Umbilical cord (tissue), 2 donors: ENCODE results near the gene RIT2. TPM values are rescaled to one million over a fixed set of nuclear protein-coding genes. Genes with fewer than 3 reads are reported as not detected.
"Not testable (repeated sequence)": the region's sequence is repeated elsewhere in the genome, so short reads cannot be mapped to it uniquely, and the experiment has no call there.

ENCODE experiments used
- DNase-seq: peaks from one replicate; pipeline ENCODE4 v3.0.0-alpha.2; 2015; ENCODE audit warnings: low spot score
- total RNA-seq: library from RNA; depleted of rRNA; stranded (reverse); fragments of >200 nt; gene quantifications from one replicate; pipeline ENCODE4 v1.2.3, GENCODE V29; 2014; ENCODE audit warnings: low replicate concordance; ENCODE audit not compliant: insufficient read depth

The RIT2 gene
- total RNA-seq, 1 donor from 2014 or later = not detected

DNA sequence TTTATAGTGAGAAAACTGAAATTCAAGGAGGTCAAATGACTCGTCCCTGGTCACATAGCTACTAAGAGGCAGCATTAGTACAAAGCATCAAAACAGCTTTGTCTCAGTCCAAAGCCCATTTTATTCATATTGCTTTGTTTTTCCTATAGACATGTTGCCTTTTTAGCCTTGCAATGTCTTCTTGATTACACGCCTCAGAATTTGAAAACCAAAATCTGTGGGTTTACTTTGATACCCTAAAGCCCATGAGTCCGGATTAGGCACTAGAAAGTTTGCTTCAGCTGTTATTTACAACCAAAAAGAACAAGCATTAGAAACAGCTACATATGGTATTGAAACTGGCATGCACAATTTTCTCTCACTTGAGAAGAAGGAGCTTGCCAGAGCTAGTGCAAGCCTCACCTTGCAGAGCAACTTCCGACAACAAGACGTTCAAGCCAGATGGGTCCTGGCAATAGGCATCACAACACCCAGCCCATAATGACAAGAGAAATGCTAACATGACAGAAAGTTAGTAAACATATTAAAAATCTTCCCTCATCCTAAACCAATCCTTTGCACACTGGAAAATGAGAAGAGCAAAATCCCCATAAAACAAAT is 276.8 kb downstream of the RIT2 start:
- peak; percentile 61 for DNase-seq

DNA sequence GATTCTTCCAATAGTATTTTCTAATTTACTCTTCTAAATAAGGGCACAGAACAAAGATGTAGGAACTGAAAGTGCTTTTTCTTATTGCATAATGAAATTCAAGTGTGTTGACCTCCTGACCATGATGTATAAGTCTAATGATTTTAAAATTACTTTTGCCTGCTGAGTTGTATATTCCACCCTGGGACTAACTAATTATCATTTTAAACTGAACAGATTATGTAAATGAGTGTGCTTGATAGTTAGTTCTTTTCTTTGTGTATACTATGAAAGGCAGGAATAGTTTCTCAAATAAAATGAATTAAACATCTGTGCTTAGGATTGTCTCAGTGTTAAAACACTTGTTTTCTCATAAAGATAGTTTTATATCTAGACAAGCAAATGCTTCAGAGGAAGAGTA is 284.5 kb downstream of the RIT2 start:
- DNase-seq = no peak

DNA sequence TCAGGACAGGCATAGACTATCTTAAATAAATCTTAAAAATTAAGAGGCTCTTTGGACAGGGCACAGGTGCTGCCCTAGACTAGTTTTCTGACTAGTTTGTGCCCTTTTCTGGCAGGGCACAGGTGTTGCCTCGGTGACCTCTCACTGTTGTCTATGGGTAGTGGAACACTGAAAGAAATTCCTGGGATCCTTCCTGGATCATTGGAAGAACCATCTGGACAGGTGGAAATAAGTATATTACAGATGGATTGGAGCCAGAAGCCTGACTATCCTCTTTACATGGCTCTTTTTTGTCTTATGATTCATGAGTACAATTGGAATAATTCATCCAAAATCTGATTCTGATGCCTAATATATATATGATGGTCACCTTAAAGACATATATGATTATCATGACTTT is 286.6 kb downstream of the RIT2 start:
- DNase-seq = no peak

DNA sequence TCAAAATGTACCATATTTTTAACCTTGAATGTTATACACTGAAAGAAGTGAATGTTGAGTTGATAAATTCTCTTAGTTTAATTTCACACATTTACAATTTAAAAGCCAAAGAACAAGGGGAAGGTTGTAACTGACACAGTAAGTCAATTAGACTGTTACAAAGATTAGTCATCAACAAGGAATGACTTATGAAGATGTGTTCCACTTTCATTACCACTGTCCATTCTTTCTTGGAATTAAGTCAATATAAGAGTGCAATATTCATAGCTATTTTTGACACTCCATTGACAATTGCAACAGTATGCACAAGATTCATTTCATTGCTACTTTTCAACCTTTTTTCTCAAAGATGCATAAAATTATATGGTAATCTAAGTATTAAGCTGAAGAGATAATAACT is 291.3 kb downstream of the RIT2 start:
- DNase-seq = no peak

DNA sequence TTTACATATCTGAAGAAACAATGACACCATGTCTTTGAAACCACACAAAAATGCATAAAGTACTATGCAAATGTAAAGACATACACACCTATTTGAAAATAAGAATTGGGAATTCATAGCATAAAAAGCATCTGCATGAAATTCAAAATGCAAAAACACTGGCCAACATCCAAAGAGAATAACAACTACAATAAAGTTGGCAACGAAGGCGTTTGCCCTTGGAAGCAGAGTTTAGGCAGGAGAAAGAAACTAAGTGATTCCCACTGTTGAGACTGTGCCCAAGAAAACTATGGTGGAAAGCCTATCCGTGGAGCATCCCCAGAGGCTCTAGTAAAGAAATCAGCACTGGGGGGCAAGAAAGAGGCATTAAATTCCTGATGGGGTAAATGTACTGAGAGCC is 292.8 kb downstream of the RIT2 start:
- DNase-seq = no peak

DNA sequence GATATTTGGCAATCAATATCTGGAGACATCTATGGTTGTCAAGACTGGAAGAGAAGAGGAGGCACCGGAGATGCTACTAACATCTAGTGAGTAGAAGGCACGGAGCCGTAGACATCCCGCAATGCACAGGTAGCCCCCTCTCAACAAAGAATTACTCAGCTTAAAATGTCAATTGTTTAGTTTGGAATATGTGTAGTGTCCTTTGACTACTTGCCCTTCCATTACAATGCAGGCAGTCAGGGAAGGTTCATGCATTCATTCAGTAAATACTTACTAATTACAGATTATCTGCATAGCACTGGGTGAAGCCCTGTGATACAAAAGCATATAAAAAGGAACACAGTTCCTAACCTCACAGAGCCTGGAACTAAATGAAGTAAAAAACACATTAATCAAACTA is 294.0 kb downstream of the RIT2 start:
- no peak for DNase-seq

DNA sequence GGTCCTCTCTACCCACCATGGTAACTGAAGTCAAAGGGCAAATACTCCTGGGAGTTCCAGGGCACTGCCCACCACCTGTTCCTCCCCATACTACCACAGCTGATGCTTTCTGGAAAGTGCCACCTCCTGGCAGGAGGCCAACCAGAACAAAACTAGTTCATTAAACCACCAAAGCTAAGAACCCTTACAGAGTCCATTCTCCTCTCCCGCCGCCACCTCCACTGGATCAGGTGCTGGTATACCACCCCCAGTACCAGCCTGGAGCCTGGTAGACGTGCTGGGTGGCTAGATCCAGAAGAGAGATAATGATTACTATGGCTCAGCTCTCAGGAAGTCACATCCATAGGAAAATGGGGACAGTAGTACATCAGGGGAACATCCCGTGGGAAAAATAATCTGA is 300.9 kb downstream of the RIT2 start:
- no peak for DNase-seq

DNA sequence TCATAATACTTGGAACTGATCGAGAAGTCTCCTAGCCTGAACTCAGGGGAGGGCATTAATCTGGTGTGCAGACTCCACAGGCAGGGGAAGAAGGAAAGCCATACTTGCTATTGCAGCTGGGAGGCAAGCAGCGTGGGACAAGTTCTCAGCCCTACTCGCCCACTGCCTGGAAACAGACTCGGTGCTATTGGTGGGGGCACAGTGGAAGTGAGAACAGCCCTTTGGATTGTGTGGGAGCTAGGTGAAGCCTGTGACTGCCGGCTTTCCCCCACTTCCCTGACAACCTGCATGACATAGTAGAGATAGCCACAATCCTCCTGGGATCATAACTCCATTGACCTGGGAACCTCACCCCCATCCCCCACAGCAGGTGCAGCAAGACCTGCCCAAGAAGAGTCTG is 301.3 kb downstream of the RIT2 start:
- no peak for DNase-seq

DNA sequence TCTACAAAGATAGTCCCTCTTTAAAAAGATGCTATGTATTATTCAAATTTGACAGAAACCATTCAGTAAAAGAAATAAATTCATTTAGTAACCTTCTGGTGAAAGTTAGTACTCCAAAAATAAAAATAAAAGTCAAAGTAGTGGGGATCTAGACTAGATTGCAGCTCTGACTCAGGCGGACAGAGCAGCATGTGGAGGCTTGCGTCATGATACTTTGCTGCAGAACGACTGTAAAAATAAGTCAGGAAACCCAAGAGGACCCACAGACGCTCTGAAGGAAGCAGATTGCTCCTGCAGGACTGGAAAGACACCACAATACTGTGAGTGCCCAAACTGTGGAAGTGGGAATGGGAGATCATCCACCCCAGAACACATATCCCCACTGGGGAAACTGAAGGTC is 301.9 kb downstream of the RIT2 start:
- DNase-seq = peak; percentile 45

DNA sequence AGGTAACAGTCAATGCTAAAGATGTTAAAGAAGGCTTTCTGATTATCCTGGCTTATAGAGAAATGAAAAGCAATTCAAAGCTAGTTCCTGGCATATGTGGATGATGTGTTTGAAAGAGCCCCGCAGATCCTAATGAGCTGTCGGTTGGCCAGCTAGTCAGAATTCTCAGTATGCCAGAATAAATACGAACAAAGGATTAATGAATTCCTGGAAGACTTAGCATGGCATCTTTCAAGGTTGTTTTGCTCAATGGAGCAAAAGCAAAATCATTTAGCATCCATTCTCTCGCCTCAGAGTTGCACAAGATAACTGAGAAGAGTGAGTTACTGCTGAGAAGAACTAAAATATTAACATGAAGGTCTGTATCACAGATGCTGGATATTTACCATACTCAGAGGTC is 307.6 kb downstream of the RIT2 start:
- DNase-seq = no peak

DNA sequence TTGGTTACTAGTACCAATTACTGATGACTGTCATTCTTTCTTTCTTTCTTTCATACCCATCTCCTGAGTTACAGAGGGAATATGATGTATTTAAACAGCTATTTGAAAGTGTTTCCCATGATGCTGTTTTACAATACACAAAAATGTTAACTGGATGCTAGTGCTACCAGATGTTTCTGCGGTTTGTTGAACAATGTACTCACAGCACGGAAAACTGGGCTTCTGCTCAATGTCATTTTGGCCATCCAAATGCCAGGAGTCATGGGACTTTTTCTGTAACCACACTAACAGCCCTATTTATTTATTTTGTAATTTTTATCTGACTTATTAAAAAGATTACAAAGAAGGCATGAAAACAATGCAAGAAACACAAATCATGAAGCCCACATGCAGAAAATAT is 313.8 kb downstream of the RIT2 start:
- peak; percentile 43 for DNase-seq

DNA sequence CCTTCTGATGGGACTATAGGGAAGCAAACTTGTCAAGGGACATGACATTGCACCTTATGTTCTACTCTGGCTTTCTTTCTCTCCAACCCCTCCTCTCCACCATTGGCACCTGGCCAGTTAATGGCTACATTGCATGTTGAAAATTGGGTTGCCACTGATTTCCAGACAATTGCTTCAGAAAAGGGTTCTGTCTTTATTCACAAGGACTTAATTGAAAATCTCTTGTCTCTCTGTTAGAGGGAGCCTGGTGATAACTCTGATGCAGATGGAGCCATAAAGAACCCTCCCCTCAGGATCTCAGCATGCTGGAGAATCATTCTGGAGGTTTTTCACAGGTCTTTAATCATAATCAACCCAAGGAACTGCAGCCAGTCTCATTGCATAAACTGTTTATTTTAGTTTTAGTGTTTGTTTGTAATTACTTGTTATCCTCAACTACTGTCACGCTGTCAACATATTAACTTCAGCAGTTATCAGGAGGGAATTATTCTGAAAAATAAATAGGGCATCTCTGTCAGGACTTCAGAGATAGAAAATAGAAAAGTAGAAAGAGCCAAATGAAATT is 316.8 kb downstream of the RIT2 start:
- peak; percentile 12 for DNase-seq

DNA sequence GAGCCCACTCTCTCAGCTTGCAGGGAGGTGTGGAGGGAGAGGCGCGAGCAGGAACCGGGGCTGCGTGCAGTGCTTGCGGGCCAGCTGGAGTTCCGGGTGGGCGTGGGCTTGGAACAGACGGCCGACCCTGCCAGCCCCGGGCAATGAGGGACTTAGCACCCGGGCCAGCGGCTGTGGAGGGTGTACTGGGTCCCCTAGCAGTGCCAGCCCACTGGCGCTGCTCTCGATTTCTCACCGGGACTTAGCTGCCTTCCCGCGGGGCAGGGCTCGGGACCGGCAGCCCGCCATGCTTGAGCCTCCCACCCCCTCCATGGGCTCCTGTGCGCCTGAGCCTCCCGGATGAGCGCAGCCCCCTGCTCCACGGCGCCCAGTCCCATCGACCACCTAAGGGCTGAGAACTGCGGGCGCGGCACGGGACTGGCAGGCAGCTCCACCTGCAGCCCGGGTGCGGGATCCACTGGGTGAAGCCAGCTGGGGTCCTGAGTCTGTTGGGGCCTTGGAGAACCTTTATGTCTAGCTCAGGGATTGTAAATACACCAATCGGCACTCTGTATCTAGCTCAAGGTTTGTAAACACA is 320.2 kb downstream of the RIT2 start:
- DNase-seq = not testable (repeated sequence)

DNA sequence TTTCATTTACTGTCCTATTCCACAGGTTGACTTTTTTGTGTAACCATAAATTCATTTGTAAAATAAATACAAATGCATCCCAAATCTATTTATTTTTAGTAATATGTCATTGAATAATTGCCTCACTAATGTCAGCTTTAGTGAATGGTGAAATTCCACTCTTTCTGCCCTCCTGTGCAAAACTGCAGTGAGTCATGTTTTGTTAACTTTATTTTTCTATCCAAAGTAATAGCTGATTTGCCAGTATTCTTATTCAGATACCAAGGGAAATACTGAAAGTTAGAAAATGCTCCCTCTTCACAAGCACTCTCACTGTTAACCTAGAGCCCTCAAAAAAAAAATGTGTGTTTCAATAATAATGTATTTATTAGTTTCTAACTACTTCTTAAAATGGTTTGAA is 322.8 kb downstream of the RIT2 start:
- no peak for DNase-seq

DNA sequence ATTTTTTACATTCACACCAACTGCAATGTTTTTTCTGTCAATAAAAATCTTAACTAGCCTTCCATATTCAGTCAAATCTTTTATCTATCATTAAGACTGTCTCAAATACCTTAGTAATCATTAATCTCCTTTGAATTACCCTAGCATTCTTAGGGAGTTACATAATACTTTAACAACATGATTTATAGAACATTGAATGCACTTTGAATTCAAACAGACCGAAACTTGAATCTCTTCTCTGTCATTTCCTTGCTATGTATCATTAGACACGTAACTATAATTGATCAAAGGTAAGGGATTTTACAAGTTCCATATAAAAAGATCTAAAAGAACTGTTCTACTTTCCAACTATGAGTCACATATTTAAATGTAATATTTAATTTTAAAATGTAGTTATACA is 330.9 kb downstream of the RIT2 start:
- DNase-seq = no peak

DNA sequence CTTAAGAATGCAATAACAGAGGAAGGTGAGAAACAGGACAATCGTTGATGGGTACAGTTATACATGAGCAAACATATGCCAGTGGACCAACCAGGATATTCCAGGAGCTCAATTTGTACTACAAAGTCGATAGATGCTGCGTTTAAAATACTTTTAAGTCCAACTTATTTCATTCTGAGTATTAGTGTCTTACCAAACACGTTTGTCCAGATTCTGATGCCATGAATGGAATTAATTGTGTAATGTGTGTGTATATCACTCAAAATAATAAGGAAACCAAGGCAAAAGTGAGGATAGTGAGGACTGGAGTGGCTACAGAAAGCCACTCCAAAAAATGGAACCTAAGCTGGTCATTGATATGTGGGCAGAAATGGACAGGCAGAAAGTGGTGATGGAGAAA is 332.6 kb downstream of the RIT2 start:
- no peak for DNase-seq

DNA sequence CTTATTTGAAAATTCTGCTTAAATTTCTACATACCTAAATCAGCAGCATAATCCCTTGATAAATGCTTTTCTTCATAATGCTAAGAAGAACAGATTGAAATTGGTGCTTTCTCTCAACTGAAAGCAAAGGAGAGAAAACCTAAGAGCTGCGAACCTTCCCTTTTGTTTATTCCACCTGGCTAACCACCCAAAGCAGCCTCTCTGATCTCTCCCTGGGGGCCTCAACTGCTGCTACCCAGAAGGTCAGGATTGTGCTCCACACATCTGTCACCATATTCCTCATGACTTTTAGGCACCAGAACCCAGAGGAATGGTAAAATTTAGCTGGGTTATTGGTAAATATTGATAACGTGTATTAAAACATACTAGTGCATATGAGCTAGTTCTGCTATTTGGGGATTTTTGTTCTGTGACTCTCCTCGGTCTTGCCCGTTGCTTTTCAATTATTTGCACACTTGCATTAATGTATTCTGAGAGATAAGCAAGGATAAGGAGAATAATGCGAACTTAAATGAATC is 334.1 kb downstream of the RIT2 start:
- no peak for DNase-seq

DNA sequence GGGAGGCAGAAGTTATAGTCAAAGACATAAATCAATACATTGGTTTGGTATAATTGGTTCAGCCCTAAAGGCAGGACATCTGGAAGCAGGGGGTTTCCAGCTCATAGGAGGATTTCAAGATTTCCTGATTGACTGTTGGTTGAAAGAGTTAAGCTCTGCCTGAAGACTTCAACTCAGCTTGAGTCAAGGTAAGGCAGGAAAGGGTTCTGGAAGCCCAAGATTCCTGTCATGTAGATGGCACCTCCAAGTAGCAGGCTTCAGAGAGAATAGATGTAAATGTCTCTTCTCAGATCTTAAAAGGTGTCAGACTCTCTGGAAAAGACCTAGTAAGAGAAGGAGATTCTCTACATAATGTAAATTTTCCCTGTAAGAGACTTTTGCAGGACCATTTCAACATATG is 335.3 kb downstream of the RIT2 start:
- DNase-seq = no peak

DNA sequence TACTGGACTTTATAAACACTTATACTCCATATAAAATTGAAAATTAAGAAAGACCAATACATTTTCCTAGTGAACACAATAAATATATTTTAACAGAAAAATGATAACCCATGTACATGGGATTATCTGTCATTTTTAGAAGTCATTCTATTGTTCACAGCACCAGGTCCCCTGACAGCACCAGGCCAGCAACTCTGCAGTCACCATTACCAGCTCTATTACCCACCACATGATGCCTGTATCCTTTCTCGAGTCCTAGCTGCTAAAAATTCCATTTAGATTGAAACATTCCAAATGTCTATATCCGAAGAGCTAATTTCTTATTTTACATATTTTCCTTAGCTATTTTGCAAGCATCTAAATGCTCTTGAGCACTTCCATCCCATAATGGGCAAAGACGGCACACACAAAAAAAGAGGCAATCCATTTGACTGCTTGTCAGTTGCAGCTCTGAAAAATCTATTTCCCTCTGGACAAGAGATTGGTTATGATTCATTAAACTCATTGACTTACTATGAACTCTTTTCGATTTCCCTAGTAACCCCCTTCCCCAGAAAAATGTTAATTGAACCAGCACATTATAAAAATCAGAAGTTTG is 336.9 kb downstream of the RIT2 start:
- DNase-seq = no peak

DNA sequence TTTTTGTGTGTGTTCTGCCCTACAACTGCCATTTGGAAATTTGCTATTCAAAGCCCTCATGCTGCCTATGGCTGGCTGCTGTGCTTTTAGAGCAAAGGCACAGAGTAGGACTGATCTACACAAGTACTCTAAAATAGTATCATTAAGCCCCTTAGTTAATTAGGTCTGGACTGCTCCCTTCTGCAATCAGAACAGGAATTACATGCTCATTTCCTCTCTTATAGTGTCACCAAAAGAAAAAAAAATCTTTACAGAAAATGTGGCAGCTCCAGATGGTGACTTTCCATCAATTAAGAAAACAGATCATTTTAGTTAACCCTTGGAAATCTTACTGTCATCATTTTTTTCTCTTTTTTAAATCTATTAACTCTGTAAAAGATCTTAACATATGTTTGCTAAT is 337.5 kb downstream of the RIT2 start:
- no peak for DNase-seq

DNA sequence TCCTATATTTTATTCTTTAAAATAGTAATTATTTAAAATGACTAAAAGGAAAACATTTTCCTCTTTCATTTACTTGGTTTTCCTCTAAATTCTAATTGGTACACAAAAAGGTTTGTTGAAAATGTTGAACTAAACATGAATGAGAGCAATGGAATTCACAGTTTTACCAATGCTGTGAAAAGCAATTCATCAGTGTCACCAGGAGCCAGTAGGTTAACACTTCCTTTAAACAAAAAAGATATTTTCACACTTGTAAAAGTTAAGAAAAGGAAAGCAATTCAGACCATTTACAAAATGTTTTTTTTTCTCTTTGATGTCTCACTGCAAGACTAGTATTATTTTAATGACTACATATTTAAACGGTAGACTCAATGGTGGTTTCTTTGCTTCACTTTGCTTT is 341.6 kb downstream of the RIT2 start:
- DNase-seq = no peak

DNA sequence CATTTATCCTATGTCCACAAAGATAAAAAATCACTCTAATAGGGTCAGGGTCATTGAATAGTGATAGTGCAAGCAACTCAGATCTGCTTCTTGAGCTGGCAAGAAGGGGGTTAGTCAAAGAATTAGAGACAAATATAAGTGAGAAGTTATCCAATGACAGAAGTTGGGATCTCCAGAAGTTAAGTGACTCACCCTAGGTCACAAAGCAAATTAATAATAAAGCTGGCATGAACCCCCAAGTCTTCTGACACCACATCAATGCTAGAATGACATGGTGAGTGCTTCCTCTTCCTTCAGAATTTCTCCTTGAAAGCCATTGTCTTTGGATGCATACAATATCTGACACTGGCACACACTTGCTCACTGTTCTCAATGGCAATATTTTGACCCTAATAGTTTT is 343.5 kb downstream of the RIT2 start:
- no peak for DNase-seq

DNA sequence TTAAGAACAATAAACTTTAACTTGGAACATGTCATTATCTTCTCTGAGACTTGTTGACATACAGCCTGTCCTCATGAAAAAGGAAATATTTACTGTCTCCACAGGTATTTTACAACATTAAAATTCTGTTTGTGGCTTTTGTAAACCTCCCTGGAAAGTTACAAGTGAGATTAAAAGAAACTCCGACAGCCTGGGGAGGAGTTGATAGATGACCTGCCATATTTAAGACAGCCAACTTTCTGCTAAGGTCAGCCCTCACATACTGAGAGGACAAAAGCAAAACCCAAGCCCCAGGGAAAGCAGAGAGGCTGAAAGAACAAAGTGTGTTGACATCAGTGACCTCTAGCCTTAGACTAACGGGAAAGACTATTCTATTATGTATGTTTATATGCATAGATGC is 350.2 kb downstream of the RIT2 start:
- no peak for DNase-seq
